ENCODE results near the gene LRRC37A3.
"Not testable (repeated sequence)": the region's sequence is repeated elsewhere in the genome, so short reads cannot be mapped to it uniquely, and the experiment has no call there.

Gene LRRC37A3

DNA sequence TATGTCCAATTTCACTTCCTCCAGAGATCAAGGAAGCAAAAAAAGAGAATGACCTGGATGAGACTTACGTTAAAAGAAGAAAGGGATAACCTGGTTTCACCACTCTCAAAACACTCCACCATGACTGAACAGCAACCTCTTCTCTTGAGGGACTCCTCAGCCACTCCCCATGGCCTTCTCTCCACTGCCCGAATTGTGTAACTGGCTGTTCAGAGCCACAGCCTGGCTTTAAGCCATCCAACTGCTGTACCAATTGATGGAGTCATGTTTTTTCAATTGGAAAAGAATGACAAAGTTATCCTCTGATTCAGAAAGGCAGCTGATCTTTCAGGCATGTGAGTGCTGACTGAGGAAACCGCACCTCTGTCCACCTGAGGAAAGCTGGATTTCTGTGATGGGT lies 85.2 kb downstream of the LRRC37A3 start:
- peak; percentile 65 for DNase-seq (ENCODE audit: low read depth)

GRCh38 chr17:64830631-64831040 lies 88.6 kb downstream of the LRRC37A3 start:
- DNase-seq (ENCODE audit: low read depth), result not testable (repeated sequence)

GRCh38 chr17:64829824-64830630 lies 89.3 kb downstream of the LRRC37A3 start:
- not testable (repeated sequence) for DNase-seq (ENCODE audit: low read depth)

DNA sequence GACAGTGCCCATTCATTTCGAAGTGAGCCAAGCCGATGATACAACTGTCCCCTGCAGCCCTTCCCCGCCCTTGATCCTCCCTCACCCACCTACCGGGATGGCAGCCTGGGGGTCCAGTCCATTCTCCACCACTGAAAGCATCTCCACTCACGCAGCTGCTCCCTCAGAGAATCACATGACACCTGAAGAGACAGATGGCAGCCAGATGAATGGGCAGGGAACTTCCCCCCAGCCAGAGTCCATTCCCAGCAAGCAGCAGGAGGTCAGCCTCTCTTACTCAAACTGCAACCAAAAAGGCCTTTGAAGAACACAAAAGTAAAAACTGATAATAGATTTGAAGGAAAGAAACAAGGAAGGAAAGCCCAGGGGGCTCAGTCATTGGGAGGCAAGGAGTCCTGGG lies 90.2 kb downstream of the LRRC37A3 start:
- not testable (repeated sequence) for DNase-seq (ENCODE audit: low read depth)

- not testable (repeated sequence) for DNase-seq (ENCODE audit: low read depth)
These were observed 100.4 kb downstream of the LRRC37A3 start for GRCh38 chr17:64818904-64819303.

DNA sequence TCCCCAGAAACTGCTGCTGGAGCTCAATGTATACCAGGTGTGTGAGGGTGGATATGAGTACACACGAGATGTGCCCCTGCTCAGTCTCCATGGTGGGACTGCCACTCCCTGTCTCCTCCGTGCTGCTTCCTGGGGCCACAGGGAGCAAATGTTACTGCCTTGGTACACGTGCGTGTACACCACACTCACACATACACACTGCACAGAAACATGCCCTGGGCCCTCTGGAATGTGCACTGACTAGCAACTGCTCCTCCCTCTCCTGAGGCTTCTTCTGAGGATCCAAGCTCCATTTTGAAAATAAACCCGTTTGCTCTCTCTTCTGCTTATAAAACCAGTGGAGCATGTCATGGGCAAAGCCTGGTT lies 103.5 kb downstream of the LRRC37A3 start:
- DNase-seq (ENCODE audit: low read depth), result not testable (repeated sequence)

DNA sequence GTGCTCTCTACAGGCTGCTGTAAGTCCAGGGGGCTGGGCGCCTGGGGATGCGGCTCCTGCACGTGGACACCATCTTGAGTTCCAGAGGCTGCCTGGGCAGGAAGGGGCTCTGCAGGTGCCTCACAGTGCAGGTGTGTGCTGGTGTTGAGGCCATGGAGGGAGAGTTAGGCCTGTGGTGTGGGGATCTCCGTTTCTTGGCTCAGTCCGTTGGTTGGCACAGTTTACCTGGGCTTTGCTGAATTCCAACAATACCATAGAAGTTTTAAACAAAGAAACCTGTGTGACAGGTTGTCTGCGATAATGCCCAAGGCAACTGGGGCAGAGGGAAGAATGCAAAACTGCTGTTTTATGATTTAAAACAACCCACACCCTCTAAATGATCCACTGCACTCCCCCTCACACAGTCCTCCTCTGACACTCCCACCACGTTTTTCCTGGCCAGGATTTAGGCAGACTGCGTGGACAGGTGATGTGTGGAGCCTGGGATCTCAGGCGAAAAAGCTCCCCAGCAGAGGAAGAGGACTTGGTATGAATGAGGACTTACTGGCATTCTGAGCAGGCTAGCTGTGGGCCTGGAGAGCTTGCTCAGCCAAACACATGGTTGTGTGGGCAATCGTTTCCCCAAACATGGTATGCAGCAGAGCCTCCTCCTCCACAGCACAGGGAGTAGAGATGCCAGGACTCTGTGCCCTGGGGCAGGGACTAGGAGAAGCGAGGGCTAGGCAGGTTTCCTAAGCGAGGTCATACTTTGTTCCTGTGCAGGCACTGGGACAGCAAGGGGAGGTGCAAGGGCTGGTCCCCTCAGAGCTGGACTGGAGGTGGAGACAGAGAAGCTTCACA lies 104.1 kb downstream of the LRRC37A3 start:
- DNase-seq (ENCODE audit: low read depth), result not testable (repeated sequence)

DNA sequence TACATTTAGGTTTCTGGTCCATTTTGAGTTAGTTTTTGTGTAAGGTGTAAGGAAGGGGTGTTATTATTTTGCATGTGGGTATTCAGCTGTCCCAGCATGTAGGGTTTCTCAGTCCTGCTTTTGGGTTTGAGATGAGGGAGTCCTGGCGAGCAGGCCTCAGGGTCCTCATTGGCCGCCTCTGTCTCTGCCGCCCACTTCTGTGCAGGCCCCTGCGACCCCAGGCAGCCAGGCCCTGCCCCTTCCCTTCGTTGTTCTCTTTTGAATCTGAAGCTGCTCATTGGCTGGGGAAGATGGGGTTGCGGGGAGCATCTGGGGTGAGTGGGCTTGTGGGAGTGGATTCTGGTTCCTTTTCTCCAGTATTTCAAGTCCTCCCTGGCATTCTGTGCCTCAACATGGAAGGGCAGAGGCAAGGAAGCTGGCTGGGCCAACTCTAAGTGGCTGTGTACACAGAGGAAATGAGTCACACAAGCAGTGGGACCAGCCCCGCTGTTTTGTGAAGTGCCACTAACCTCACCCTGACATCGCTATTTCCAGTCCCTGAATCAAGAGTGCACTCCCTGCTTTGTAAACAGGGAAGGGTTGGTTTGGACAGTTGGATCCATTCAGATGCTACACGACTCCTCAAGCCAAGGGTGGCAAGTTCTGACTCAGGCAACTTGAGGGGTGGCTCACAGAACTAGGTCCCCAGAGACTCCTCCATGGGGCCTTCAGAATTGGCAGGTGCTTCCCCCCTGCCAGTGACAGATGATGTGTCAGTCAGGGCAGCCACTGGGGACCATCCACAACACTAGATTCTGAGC lies 110.9 kb downstream of the LRRC37A3 start:
- peak; percentile 43 for DNase-seq (ENCODE audit: low read depth)

Measured in iris pigment epithelial cell (primary cell).